SIG-M5 (cell line): Measurements from ENCODE around the gene PLA2G15.

Experiments used
- DNase-seq: peaks from one replicate; lab custom pipeline; 2025; lab: John Stamatoyannopoulos, UW

PLA2G15 gene

DNA sequence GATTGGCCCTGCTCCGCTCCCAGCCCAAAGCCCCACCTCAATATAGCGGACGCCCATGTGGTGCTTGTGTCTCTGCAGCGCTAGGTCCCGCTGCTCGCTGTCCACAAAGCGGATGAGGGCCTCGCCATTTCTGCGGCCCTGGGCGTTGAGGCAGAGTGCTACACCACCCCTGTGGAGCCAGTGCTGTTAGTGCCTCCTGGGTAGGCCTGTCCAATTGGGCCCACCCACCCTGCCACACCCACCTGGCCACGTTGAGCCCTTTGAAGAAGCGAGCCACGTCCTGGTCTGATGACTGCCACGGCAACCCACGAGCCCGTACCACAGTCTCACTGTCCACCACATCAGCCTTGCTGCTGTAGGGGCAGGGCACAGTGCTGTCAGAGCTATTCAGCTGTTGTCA lies 12.8 kb upstream of the PLA2G15 start:
- no peak for DNase-seq

DNA sequence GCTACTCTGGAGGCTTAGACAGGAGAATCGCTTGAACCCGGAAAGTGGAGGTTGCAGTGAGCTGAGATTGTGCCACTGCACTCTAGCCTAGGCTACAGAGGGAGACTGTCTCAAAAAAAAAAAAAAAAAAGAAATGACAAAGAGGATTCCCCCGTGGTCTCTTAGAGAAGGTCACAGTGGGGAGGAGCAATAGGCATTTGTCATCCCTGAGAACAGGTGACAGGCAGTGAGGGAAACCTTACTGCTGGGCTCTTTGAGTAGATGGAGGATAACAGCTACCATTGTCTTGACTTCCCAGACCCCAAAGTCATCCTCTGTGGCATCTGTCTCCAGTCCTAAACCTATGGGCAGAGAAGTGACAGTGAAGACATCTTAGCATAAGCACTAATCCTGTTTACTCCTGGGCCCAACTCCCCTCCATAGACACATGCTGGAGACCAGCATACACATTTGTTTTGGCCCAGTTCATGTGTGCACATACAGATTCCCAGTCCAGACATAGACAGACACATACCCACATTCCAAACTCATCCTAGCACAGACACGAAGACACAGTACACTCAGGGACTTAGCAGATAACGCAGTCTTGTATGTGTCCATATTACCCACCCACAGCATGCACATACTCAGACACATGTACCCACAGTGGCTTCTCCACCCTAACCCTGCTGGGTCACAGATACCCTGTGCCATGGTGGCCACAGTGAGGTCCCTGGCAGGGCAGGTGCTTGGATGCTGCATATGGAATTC lies 11.9 kb upstream of the PLA2G15 start:
- DNase-seq, result no peak

DNA sequence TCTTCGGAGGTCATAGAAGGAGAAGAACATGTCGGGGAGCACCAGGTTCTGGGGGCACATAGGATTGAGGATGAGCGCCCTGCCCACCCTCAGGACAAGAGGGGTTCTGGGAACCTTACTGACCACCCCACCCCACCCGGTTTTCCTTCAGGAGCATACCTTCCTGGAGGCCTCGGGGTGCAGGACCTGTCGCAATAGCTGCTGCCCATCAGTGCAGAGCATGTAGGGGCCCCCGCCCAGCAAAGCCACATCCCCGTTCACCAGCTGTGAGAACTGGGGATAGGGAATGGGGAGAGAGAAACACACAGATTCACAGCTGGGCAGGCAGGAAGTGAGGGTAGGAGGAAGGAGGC lies 11.4 kb upstream of the PLA2G15 start:
- DNase-seq, result no peak

DNA sequence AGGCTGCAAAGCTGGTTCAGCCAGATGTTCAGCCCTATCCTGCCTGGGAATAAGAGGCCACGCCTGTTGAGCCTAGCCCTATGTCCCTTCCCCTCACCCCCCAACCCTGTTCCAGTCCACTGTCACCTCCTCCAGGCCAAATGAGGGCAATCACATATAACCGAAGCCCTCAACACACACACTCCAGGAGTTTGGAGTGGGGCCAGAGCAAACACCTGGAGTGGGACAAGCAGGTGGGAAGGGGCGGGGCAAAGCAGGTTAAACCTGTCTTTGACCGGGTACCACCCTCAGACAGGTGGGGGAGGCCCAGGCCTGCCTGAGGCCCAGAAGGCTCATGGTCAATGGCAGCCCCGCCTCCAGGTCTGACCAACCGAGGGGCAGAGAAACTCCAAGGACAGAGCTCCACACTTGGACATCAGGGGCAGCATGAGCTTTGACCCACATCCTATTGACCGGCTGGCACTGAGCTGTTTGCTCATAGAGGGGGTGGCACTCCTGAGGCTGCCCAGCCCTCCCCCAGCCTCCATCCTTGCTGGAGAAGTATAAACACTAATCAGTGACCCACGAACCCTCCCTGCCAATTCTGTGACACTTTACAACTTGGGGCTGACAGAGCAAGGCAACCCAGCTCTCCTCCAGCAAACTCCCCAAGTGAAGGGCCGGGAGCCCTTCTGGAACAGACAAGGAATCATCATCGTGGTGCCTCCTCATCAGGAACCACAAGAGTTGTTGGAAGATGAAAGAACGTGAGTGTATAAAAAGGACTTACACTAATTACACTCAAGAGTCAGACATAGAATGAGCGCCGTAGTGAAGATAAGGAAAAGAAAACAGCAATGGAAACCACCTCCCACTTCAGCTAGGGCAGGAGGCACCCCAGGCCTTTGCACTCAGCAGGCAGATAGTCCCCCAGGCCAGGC lies 10.7 kb upstream of the PLA2G15 start:
- no peak for DNase-seq

GRCh38 chr16:68235108-68235886 lies 9.9 kb upstream of the PLA2G15 start:
- no peak for DNase-seq

- DNase-seq, result no peak
Observed at GRCh38 chr16:68235887-68236136, 9.4 kb upstream of the PLA2G15 start, which contains the start of gene ESRP2. Gene ESRP2, minus strand, starts transcription at chr16:68236127. Its CDS starts 82 bp downstream, at chr16:68236045.

- DNase-seq, result no peak
Observed at GRCh38 chr16:68236137-68236825, 8.9 kb upstream of the PLA2G15 start.

- no peak for DNase-seq
Observed at GRCh38 chr16:68236826-68237242, 8.3 kb upstream of the PLA2G15 start.

- peak; percentile 52 for DNase-seq
Observed at GRCh38 chr16:68237243-68238028, 7.7 kb upstream of the PLA2G15 start.

GRCh38 chr16:68238029-68238345 lies 7.2 kb upstream of the PLA2G15 start:
- DNase-seq, result no peak

DNA sequence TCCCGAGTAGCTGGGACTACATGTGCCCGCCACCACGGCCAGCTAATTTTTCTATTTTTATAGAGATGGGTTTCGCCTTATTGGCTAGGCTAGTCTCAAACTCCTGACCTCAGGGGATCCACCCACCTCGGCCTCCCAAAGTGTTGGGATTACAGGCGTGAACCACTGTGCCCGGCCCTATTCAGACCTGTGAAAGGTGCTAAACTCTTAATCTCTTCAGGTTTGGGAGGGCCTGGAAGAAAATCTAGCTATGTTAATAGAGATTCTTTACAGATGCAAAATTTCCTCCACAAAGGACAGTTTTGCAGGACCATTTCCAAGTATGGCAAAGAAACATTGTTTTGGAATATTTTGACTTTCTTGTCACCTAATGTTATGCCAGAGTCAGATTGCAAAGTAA lies 3.1 kb upstream of the PLA2G15 start:
- DNase-seq, result no peak

- DNase-seq, result no peak
Observed at GRCh38 chr16:68242926-68243858, 2.0 kb upstream of the PLA2G15 start.

- DNase-seq, result no peak
Observed at GRCh38 chr16:68244481-68244902, 681 bp upstream of the PLA2G15 start.

DNA sequence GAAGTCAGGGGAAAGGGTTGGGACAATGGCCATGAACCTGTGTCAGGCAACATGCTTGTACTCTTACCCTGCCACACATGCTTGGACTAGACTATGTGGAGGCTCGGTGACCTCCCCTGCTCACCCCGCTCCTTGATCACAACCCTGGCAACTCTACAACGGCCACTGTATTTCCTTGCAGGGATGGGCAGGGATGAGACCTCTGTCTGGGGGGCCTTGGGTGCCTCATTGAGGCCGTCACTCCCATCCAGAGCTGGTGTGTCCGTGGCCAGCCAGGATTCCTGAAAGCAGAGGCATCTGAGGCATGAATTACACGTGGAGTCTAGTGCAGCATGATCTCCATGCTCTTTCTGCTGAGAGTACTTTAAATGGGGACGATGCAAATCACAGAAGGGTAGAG lies 948 bp downstream of the PLA2G15 start:
- no peak for DNase-seq

DNA sequence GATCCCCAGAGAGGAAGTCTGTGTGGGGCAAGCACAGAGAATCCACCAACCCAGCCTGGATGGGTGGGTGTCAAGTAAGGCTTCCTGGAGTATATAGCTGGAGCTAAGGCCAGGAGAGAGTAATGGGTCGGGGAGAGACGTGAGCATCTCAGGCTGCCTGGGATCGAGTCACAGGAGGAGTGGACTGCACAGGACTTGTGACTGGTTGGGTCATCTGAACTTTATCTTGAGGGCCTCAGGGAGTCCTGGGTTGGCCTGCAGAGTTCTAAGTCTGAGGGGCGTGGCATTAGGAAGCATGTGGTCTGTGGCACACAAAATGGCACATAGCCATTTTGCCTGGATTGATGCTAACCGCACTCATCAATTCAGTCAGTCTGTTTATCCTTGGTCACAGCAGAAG lies 1.5 kb downstream of the PLA2G15 start:
- DNase-seq, result no peak

DNA sequence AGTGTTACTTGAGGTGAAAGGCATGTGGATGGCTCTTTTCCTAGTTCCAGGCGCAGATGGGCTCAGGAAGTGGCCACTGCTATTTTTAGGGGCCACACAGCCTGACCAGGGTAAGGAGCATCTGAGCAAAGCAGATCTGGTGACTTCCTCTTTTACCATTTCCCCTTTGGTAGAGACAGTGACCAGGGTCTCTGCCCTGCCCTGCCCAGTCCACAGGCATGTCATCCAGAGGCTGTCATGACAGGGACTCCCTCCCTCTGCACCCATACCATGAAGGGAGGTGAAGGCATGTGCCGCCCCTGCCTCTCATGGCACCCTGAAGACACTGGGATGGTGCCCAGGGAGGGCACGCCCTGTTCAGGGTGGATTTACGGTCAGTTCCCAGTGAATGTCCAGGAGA lies 2.2 kb downstream of the PLA2G15 start:
- no peak for DNase-seq

GRCh38 chr16:68247932-68248331 lies 2.8 kb downstream of the PLA2G15 start:
- DNase-seq, result no peak

- no peak for DNase-seq
Observed at GRCh38 chr16:68249371-68249770, 4.2 kb downstream of the PLA2G15 start.

DNA sequence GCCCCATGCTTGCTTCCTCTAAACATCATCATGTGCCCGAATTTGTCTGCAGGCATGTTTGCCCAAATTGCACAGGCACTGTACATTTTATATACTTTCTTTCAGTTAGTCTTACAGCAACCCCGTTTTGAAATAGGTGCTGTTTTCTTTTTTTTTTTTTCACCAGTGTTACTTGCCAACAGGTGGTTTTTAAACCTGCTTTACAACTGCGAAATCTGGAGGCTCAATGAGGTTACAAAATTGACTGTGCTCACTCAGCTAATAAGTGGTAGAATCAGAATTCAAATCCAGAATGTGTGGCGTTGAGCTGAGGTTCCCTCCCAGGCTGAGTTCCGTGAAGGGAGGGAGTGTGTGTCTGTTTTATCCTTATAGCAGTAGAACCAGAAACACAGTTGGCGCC lies 5.8 kb downstream of the PLA2G15 start:
- DNase-seq, result no peak

DNA sequence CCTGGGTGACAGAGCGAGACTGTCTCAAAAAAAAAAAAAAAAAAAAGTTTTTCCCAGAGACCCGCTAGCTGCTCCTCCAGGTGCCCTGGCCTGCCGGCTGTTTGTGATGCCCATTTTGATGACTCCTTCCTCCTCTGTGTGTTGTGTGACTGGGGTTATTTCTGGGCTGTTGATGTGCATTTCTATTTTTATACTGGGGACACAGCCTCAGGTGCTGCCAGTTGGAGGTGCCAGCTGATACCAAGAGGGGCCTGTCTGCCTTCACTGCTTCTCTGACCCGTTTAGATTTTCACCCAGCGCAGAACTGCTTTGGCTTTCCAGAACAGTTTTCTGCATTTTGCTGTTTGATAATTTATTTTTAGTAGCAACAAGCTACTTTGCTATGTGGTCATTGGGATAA lies 6.7 kb downstream of the PLA2G15 start:
- DNase-seq, result no peak
